Measurements from ENCODE around the gene LMBR1L. TPM values are rescaled to one million over a fixed set of nuclear protein-coding genes. Genes with fewer than 3 reads are reported as not detected.

The LMBR1L gene
- total RNA-seq, 1 donor from 2014 or later: 86.1 TPM

DNA sequence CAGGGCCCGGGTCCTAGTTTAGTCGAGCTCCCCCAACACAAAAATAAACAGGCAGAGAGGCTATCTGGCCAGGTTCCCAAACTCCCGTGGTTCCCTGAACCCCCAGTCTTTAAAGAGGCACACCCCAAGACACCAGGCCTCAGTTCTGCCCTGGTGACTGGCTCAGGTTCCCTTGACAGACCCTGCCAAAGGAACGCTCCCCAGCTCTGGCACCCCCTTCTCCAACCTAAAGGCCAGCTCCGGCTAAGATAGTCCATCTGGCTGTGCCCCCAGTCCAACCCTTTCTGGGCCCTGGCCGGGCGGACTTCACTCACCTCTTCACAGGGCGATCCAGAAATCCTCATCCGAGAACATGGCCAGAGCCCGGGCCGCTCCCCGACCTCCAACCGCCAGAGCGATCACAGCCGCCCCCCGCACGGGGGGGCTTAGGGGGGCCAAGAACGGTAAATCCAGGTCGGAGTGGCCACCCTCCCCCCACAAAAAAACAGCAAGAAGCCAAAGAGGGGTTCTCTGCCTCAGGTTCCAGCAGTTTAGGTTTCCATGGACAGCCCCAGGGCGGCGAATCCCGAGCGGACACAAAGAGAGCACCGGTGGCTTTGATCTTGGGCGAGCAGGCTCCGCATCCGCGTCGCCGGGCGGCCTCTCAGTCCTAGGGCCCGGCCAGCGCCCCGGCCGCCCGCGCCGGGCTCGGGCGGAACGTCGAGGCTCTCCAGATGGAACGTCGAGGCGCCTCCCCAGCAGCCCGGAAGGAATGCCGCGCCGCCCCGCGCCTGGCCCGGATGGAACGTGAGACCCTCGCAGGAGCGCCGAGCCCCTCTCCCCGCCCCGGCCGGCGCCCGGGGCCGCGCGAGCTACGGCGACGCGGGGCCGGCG lies 51.1 kb downstream of the LMBR1L start:
- peaks cover 54% of the 10 kb centered on the region for H3K4me1 Mint-ChIP-seq (ENCODE audit: unreplicated experiment)
- H3K4me3 Mint-ChIP-seq (ENCODE audit: unreplicated experiment): peak overlapping the region; percentile 91
- H3K36me3 Mint-ChIP-seq (ENCODE audit: unreplicated experiment): peaks cover 9% of the 10 kb centered on the region
- peak overlapping the region; percentile 84 for H3K27ac Mint-ChIP-seq (ENCODE audit: unreplicated experiment)
- DNase-seq (ENCODE audit: extremely low spot score, unreplicated experiment): no peak
- no peaks in the 10 kb centered on the region for H3K9me3 Mint-ChIP-seq (ENCODE audit: unreplicated experiment)
- TF ChIP-seq, protein P1, sequence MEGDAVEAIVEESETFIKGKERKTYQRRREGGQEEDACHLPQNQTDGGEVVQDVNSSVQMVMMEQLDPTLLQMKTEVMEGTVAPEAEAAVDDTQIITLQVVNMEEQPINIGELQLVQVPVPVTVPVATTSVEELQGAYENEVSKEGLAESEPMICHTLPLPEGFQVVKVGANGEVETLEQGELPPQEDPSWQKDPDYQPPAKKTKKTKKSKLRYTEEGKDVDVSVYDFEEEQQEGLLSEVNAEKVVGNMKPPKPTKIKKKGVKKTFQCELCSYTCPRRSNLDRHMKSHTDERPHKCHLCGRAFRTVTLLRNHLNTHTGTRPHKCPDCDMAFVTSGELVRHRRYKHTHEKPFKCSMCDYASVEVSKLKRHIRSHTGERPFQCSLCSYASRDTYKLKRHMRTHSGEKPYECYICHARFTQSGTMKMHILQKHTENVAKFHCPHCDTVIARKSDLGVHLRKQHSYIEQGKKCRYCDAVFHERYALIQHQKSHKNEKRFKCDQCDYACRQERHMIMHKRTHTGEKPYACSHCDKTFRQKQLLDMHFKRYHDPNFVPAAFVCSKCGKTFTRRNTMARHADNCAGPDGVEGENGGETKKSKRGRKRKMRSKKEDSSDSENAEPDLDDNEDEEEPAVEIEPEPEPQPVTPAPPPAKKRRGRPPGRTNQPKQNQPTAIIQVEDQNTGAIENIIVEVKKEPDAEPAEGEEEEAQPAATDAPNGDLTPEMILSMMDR (IDR thresholded peaks at IDR 0.05): no peak
- H3K27me3 Mint-ChIP-seq (ENCODE audit: unreplicated experiment): no peaks in the 10 kb centered on the region

DNA sequence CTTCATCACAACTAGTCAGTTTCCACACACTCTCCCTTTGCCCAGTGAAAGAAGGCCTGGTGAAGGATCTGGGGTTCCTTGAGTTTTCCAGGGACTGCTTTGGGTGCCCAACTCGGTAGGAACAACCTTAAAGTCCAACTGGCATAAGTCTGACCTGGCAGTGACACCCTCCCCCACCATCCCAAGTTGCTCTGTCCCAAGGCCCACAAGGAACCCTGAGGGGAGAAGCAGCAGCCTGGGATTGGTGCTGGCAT lies 51.7 kb downstream of the LMBR1L start:
- DNase-seq (ENCODE audit: extremely low spot score, unreplicated experiment): no peak
- H3K36me3 Mint-ChIP-seq (ENCODE audit: unreplicated experiment): peaks cover 13% of the 10 kb centered on the region
- H3K27ac Mint-ChIP-seq (ENCODE audit: unreplicated experiment): peak overlapping the region; percentile 84
- H3K4me3 Mint-ChIP-seq (ENCODE audit: unreplicated experiment): peak overlapping the region; percentile 91
- peaks cover 53% of the 10 kb centered on the region for H3K4me1 Mint-ChIP-seq (ENCODE audit: unreplicated experiment)
- H3K27me3 Mint-ChIP-seq (ENCODE audit: unreplicated experiment): no peaks in the 10 kb centered on the region
- H3K9me3 Mint-ChIP-seq (ENCODE audit: unreplicated experiment): no peaks in the 10 kb centered on the region
- TF ChIP-seq, protein P1 (IDR thresholded peaks at IDR 0.05): no peak

DNA sequence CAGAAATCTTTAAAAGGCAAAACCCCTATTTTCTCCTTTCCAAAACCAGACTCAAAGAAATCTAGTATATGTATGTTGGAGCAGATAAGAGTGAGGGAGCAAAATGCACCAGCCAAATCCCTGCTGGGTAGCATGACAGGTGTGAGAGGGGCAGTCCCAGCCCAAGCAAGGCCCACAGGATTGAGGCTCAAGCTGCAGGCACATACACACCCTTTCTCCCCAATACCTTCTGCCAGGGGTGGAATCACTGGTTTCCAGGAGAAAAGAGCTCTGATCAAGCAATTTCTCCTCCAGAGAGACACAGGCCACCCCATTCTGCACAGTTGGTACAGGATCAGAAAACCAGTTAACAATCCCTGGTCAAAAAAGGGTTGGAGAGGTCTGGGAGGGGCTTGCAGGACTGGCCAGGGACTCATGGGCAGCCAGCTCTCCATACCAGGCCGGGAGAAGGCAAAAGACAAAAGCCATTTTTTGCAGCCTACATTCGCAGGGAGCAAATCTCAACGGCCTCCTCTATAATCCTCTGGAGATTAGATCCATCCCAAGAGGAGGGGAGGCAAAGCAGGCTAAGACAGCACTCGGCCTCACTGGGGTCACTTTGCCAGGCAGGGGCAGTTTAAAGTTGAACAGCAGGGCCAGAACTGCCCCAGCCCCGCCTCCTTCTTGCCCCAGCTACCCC lies 52.1 kb downstream of the LMBR1L start:
- DNase-seq (ENCODE audit: extremely low spot score, unreplicated experiment): no peak
- Mint-ChIP-seq H3K27ac (ENCODE audit: unreplicated experiment) (peak overlapping the region; percentile 84), H3K4me3 (ENCODE audit: unreplicated experiment) (peak overlapping the region; percentile 91), H3K9me3 (ENCODE audit: unreplicated experiment) (no peaks in the 10 kb centered on the region), H3K4me1 (ENCODE audit: unreplicated experiment) (peaks cover 50% of the 10 kb centered on the region), H3K27me3 (ENCODE audit: unreplicated experiment) (no peaks in the 10 kb centered on the region), H3K36me3 (ENCODE audit: unreplicated experiment) (peaks cover 16% of the 10 kb centered on the region)
- TF ChIP-seq, protein P1 (IDR thresholded peaks at IDR 0.05): no peak

DNA sequence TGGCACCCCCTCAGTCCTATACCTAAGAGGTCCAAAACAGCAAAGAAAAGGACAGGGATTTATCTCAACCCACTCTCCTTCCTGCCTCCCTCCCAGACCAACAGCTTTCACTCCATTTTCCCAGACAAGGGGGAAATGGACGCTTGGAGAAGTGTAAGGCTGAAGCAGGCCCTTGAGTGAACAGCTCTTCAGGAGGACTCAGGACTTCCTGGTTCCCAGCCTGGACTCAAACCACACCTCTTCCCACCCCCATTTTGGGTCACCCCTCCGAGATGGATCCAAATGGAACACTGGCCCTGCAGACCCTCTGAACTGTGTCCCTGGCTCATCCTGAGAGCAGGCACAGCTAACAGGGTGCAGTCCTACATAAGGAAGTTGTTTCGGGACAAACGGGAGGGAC lies 52.8 kb downstream of the LMBR1L start:
- H3K4me1 Mint-ChIP-seq (ENCODE audit: unreplicated experiment): peaks cover 50% of the 10 kb centered on the region

More for the DNA sequence above, 52.8 kb downstream of the LMBR1L start:
- peak overlapping the region; percentile 91 for H3K4me3 Mint-ChIP-seq (ENCODE audit: unreplicated experiment)
- H3K9me3 Mint-ChIP-seq (ENCODE audit: unreplicated experiment): no peaks in the 10 kb centered on the region
- H3K27me3 Mint-ChIP-seq (ENCODE audit: unreplicated experiment): no peaks in the 10 kb centered on the region
- no peak for DNase-seq (ENCODE audit: extremely low spot score, unreplicated experiment)
- peaks cover 21% of the 10 kb centered on the region for H3K36me3 Mint-ChIP-seq (ENCODE audit: unreplicated experiment)
- TF ChIP-seq, protein P1 (IDR thresholded peaks at IDR 0.05): no peak
- peak overlapping the region; percentile 84 for H3K27ac Mint-ChIP-seq (ENCODE audit: unreplicated experiment)

All from osteocyte (in vitro differentiated cells).